GM23338 (cell line): ENCODE measurements around the gene CFAP58. TPM values are rescaled to one million over a fixed set of nuclear protein-coding genes. Genes with fewer than 3 reads are reported as not detected.

Experiments
- ATAC-seq: fragments of 200-7000 bp; cut with Tn5 transposase; 3 replicates; pipeline ENCODE4 v1.9.1; 2020
- DNase-seq: peaks from one replicate; pipeline ENCODE4 v3.0.0-alpha.2; 2015; ENCODE audit warnings: low spot score
- H2AFZ ChIP-seq: fragments of 200-600 bp; sonication (generic); 2 replicates; pipeline ENCODE4 v1.8.0; 2016; ENCODE audit warnings: antibody characterized with exemption, mild to moderate bottlenecking, moderate library complexity
- H3F3A ChIP-seq: fragments of 200-600 bp; sonication (generic); replicated peaks from 2 replicates; pipeline ENCODE4 v1.8.0; 2017; ENCODE audit warnings: antibody characterized with exemption, mixed run types, low read depth
- H3K27ac ChIP-seq: fragments of 200-600 bp; sonication (generic); 2 replicates; pipeline ENCODE4 v1.6.1; 2016; ENCODE audit warnings: low read depth
- H3K27me3 ChIP-seq: fragments of 200-600 bp; sonication (generic); 2 replicates; pipeline ENCODE4 v1.8.0; 2016; ENCODE audit warnings: mild to moderate bottlenecking, mixed run types, moderate library complexity; ENCODE audit not compliant: insufficient read depth
- H3K36me3 ChIP-seq: fragments of 200-600 bp; sonication (generic); 2 replicates; pipeline ENCODE4 v1.8.0; 2016; ENCODE audit warnings: mild to moderate bottlenecking; ENCODE audit not compliant: insufficient read depth
- H3K4me1 ChIP-seq: fragments of 200-600 bp; sonication (generic); 2 replicates; pipeline ENCODE4 v1.8.0; 2016; ENCODE audit warnings: mild to moderate bottlenecking, moderate library complexity; ENCODE audit not compliant: insufficient read depth
- H3K4me2 ChIP-seq: fragments of 200-600 bp; sonication (generic); 2 replicates; pipeline ENCODE4 v1.7.1; 2017; ENCODE audit warnings: mixed run types
- H3K4me3 ChIP-seq: fragments of 200-600 bp; sonication (generic); 2 replicates; pipeline ENCODE4 v1.6.1; 2016; ENCODE audit warnings: mixed run types
- H3K79me2 ChIP-seq: fragments of 200-600 bp; sonication (generic); replicated peaks from 2 replicates; pipeline ENCODE4 v1.8.0; 2017; ENCODE audit warnings: mild to moderate bottlenecking; ENCODE audit not compliant: insufficient read depth
- H3K9me2 ChIP-seq: fragments of 200-600 bp; sonication (generic); 2 replicates; pipeline ENCODE4 v1.8.0; 2017; ENCODE audit not compliant: insufficient read depth
- H4K20me1 ChIP-seq: fragments of 200-600 bp; sonication (generic); replicated peaks from 2 replicates; pipeline ENCODE4 v1.8.0; 2017; ENCODE audit warnings: mild to moderate bottlenecking; ENCODE audit not compliant: insufficient read depth
- H3K27ac Mint-ChIP-seq: 2 replicates; pipeline ENCODE4 v1.8.0; 2020; ENCODE audit warnings: inconsistent platforms, mild to moderate bottlenecking, moderate library complexity, mixed read lengths
- H3K27me3 Mint-ChIP-seq: 3 replicates; pipeline ENCODE4 v1.8.0; 2022; ENCODE audit warnings: low read depth, mild to moderate bottlenecking, moderate library complexity, mixed read lengths, inconsistent platforms; ENCODE audit not compliant: insufficient read depth, poor library complexity
- H3K36me3 Mint-ChIP-seq: 3 replicates; pipeline ENCODE4 v1.8.0; 2021; ENCODE audit warnings: low read depth, mild to moderate bottlenecking, inconsistent platforms, moderate library complexity, mixed read lengths
- H3K4me1 Mint-ChIP-seq: 3 replicates; pipeline ENCODE4 v1.8.0; 2020; ENCODE audit warnings: mild to moderate bottlenecking, inconsistent platforms, mixed read lengths
- H3K4me3 Mint-ChIP-seq: 3 replicates; pipeline ENCODE4 v1.8.0; 2021; ENCODE audit warnings: moderate library complexity, mild to moderate bottlenecking, inconsistent platforms, mixed read lengths
- H3K9me3 Mint-ChIP-seq: 3 replicates; pipeline ENCODE4 v1.8.0; 2020; ENCODE audit warnings: moderate library complexity, mild to moderate bottlenecking, inconsistent platforms, mixed read lengths
- CTCF ChIP-seq, 2 experiments: fragments of 200-600 bp in 1 of 2; sonication (generic) in 1 of 2; conservative IDR thresholded peaks; 2 replicates each; pipeline versions ENCODE4 v1.5.1 to v1.6.1; 2016 to 2017; ENCODE audit warnings: antibody characterized with exemption in 2 of 2, low read depth in 2 of 2, mild to moderate bottlenecking in 2 of 2, moderate library complexity in 1 of 2
- ETS1 ChIP-seq: IDR thresholded peaks from 2 replicates; pipeline ENCODE4 v1.6.1; 2016; ENCODE audit warnings: antibody characterized with exemption
- EZH2 ChIP-seq: fragments of 200-600 bp; sonication (generic); IDR thresholded peaks from one replicate; pipeline ENCODE4 v1.8.0; 2017; ENCODE audit warnings: antibody characterized with exemption, mild to moderate bottlenecking, low read depth; ENCODE audit not compliant: unreplicated experiment
- POLR2AphosphoS5 ChIP-seq: IDR thresholded peaks from 2 replicates; pipeline ENCODE4 v1.6.1; 2016; ENCODE audit warnings: antibody characterized with exemption, low read depth
- REST ChIP-seq: IDR thresholded peaks from one replicate; pipeline ENCODE4 v1.6.1; 2018; ENCODE audit warnings: antibody characterized with exemption; ENCODE audit not compliant: unreplicated experiment
- STAT1 ChIP-seq: IDR thresholded peaks from one replicate; pipeline ENCODE4 v1.6.1; 2016; ENCODE audit warnings: antibody characterized with exemption; ENCODE audit not compliant: unreplicated experiment
- polyA plus RNA-seq: library from polyadenylated mRNA; unstranded; fragments of >200 nt; fragmentation: Nextera tagmentation; extraction: Ambion mirVana; gene quantifications from 2 replicates; pipeline ENCODE4 v1.2.1, GENCODE V29; 2016
- total RNA-seq: library from RNA; depleted of rRNA; stranded (reverse); fragments of >200 nt; shearing (Covaris generic); gene quantifications from 2 replicates; pipeline ENCODE4 v1.2.3, GENCODE V29; 2014

CFAP58 gene
- total and polyA plus RNA-seq, 2 experiments from 2014 or later, result 0.63 to 0.89 TPM

GRCh38 chr10:104337985-104338735, 15.5 kb upstream of the CFAP58 start, which contains the start of gene ITPRIP:
TSS of gene ITPRIP (minus strand) at chr10:104338465. CDS start at chr10:104316051, 22,414 bp downstream.
- Histone ChIP-seq H3K79me2 (peaks cover 45% of the 10 kb centered on the region), H3K4me1 (peaks cover 61% of the 10 kb centered on the region), H3K4me2 (peak within 1 kb of the TSS; percentile 98), H3F3A (peaks cover 6% of the 10 kb centered on the region; the same call in 1 of the 2 replicates), H3K27ac (peak within 1 kb of the TSS; percentile 96), H3K4me3 (peak within 1 kb of the TSS; percentile 98), H4K20me1 (peaks cover 2% of the 10 kb centered on the region; the same call in 1 of the 2 replicates), H3K27me3 (peaks cover 7% of the 10 kb centered on the region), H3K9me2 (no peaks in the 10 kb centered on the region), H2AFZ (peak within 1 kb of the TSS; percentile 70), H3K36me3 (no peaks in the 10 kb centered on the region)
- Mint-ChIP-seq H3K4me3 (peak within 1 kb of the TSS; percentile 94), H3K27me3 (peaks cover 14% of the 10 kb centered on the region), H3K36me3 (no peaks in the 10 kb centered on the region; the same call in 2 of the 3 replicates), H3K9me3 (no peaks in the 10 kb centered on the region), H3K4me1 (peaks cover 61% of the 10 kb centered on the region), H3K27ac (peak within 1 kb of the TSS; percentile 98)
- ATAC-seq (peak; percentile 75), DNase-seq (peak; percentile 74)
- TF ChIP-seq REST (no peak), POLR2AphosphoS5 (peak; percentile 45; the same call in 1 of the 2 replicates), EZH2 (no peak), ETS1 (no peak), CTCF (conservative IDR thresholded peaks at IDR 0.05; ENCODE audit: low read depth in 2 of 2) (peak in 1 of 2 experiments; percentile 22; a peak in 3 of 4 replicates), STAT1 (no peak)
